ENCODE data around the gene RBPJ. TPM values are rescaled to one million over a fixed set of nuclear protein-coding genes. Genes with fewer than 3 reads are reported as not detected.

RBPJ gene
- total RNA-seq, 2 experiments from 2014 or later: 150 to 151 TPM

DNA sequence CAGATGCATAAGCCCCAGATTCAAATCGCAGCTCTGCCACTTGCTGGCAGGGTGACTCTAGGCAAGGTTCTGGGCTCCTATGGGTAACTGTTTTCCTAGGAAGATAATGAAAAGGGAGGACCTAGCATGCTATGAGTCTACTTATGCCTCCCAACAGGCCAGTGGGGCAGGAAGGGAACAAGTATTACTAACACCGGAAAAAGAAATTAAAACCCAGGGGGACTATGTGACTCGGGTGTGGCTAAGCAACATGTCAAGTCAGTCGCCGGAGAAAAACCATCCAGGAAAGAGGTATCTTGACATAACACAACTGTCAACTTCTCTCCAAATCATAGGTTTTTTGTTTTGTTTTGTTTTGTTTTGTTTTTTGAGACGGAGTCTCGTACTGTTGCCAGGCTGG is 45.5 kb upstream of the RBPJ start:
- Mint-ChIP-seq H3K9me3 (no peaks in the 10 kb centered on the region), H3K4me1 (ENCODE audit: low read depth) (peaks cover 15% of the 10 kb centered on the region), H3K27ac (no peak overlapping the region), H3K36me3 (ENCODE audit: low read depth) (no peaks in the 10 kb centered on the region), H3K27me3 (peaks cover 6% of the 10 kb centered on the region), H3K4me3 (no peak overlapping the region)
- ATAC-seq: no peak
- intact Hi-C loops (cut with micrococcal nuclease): no loop called here
- ChIA-PET POLR2A (no interaction called here), CTCF (no interaction called here)
- TF ChIP-seq, protein P1, sequence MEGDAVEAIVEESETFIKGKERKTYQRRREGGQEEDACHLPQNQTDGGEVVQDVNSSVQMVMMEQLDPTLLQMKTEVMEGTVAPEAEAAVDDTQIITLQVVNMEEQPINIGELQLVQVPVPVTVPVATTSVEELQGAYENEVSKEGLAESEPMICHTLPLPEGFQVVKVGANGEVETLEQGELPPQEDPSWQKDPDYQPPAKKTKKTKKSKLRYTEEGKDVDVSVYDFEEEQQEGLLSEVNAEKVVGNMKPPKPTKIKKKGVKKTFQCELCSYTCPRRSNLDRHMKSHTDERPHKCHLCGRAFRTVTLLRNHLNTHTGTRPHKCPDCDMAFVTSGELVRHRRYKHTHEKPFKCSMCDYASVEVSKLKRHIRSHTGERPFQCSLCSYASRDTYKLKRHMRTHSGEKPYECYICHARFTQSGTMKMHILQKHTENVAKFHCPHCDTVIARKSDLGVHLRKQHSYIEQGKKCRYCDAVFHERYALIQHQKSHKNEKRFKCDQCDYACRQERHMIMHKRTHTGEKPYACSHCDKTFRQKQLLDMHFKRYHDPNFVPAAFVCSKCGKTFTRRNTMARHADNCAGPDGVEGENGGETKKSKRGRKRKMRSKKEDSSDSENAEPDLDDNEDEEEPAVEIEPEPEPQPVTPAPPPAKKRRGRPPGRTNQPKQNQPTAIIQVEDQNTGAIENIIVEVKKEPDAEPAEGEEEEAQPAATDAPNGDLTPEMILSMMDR (IDR thresholded peaks at IDR 0.05): no peak
- DNase-seq: no peak

DNA sequence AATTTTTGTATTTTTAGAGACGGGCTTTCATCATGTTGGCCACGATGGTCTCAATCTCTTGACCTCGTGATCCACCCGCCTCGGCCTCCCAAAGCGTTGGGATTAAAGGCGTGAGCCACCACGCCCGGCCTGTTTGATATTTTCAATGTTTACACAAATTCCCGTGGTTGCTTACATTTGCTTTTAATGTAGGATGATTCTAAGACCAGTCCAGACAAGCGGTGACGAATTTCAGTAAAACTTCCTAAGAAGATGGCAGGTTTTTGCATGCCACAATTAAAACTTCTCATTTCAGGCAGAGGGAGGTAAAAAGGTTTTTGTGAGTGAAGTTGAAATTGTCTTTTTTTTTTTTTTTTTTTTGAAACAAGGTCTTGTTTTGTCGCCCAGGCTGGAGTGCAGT is 41.4 kb upstream of the RBPJ start:
- H3K4me3 Mint-ChIP-seq: no peak overlapping the region
- ChIA-PET POLR2A (no interaction called here), CTCF (interaction anchor here (1.6 kb wide), 1 partner anchor 291 kb away, joined by 4 read pairs; no protein-coding TSS in a partner anchor)
- intact Hi-C loops (cut with micrococcal nuclease): no loop called here
- ATAC-seq (no peak), DNase-seq (no peak)
- TF ChIP-seq, protein P1 (IDR thresholded peaks at IDR 0.05): no peak
- no peaks in the 10 kb centered on the region for H3K36me3 Mint-ChIP-seq (ENCODE audit: low read depth)
- peaks cover 2% of the 10 kb centered on the region for H3K27me3 Mint-ChIP-seq
- no peaks in the 10 kb centered on the region for H3K4me1 Mint-ChIP-seq (ENCODE audit: low read depth)
- H3K9me3 Mint-ChIP-seq: no peaks in the 10 kb centered on the region
- no peak overlapping the region for H3K27ac Mint-ChIP-seq

DNA sequence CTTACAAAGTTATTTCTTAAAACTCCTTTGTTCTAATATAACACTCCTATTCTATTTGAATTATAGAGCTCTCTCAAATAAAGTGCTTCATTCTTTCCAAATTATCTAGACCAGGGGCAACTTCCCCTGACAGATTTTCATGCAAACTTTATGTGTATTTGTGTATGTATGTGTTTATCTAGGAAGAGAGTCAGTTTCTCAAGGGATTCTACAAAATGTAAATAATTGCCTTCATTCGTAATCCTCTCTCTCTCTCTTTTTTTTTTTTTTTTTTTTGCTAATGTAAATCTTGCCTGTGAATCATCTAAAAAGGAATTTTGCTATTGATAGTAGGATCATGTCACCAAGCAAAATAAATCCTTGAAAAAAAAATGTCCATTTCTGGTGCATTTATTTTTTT is 38.9 kb upstream of the RBPJ start:
- Mint-ChIP-seq H3K36me3 (ENCODE audit: low read depth) (no peaks in the 10 kb centered on the region), H3K4me1 (ENCODE audit: low read depth) (no peaks in the 10 kb centered on the region), H3K4me3 (no peak overlapping the region), H3K27me3 (no peaks in the 10 kb centered on the region), H3K9me3 (no peaks in the 10 kb centered on the region), H3K27ac (no peak overlapping the region)
- TF ChIP-seq, protein P1 (IDR thresholded peaks at IDR 0.05): no peak
- no peak for DNase-seq
- ChIA-PET CTCF (no interaction called here), POLR2A (interaction anchor here (0.6 kb wide), 1 partner anchor 117 kb away, joined by 3 read pairs; no protein-coding TSS in a partner anchor)
- ATAC-seq: no peak
- intact Hi-C loops (cut with micrococcal nuclease): no loop called here

DNA sequence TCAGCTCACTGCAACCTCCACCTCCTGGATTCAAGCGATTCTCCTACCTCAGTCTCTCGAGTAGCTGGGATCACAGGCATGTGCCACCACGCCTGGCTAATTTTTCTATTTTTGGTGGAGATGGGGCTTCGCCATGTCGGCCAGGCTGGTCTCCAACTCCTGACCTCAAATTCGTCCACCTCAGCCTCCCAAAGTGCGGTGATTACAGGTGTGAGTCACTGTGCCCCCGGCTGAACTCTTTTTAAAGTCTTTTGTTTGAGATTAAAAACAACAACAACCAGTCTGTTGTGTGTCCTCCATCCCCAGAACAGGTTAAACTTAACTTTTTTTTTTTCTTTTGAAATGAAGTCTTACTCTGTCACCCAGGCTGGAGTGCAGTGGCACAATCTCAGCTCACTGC is 36.3 kb upstream of the RBPJ start:
- H3K4me1 Mint-ChIP-seq (ENCODE audit: low read depth): peaks cover 10% of the 10 kb centered on the region
- ATAC-seq (no peak), DNase-seq (no peak)
- POLR2A ChIA-PET: no interaction called here
- H3K27me3 Mint-ChIP-seq: no peaks in the 10 kb centered on the region
- CTCF ChIA-PET: no interaction called here
- TF ChIP-seq, protein P1 (IDR thresholded peaks at IDR 0.05): no peak
- no peaks in the 10 kb centered on the region for H3K36me3 Mint-ChIP-seq (ENCODE audit: low read depth)
- no peak overlapping the region for H3K4me3 Mint-ChIP-seq
- no peak overlapping the region for H3K27ac Mint-ChIP-seq
- H3K9me3 Mint-ChIP-seq: no peaks in the 10 kb centered on the region
- intact Hi-C loops (cut with micrococcal nuclease): no loop called here

DNA sequence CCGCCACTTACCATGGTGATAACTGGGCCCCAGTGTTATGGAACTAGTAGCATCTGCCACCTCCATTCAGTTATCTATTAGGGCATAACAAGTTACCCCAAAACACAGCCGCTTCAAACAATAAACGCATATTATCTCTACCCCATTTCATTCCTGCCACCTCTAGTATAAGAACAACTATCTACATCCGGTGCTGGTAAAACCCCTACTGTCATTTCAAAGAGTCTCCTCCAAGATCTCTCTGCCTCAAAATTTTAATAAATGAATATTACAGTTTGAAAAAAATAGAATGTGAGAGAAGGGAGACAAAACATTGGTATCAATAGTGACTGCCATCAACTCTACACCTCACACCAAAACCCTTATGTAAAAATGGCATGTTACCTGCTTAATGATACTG is 35.5 kb upstream of the RBPJ start:
- POLR2A ChIA-PET: no interaction called here
- no peak for ATAC-seq
- intact Hi-C loops (cut with micrococcal nuclease): no loop called here
- no peak overlapping the region for H3K4me3 Mint-ChIP-seq
- no peaks in the 10 kb centered on the region for H3K9me3 Mint-ChIP-seq
- peaks cover 10% of the 10 kb centered on the region for H3K4me1 Mint-ChIP-seq (ENCODE audit: low read depth)
- CTCF ChIA-PET: no interaction called here
- DNase-seq: no peak
- no peaks in the 10 kb centered on the region for H3K36me3 Mint-ChIP-seq (ENCODE audit: low read depth)
- TF ChIP-seq, protein P1 (IDR thresholded peaks at IDR 0.05): no peak
- H3K27ac Mint-ChIP-seq: no peak overlapping the region
- no peaks in the 10 kb centered on the region for H3K27me3 Mint-ChIP-seq
